Measurements from ENCODE around the gene HIVEP2. TPM values are rescaled to one million over a fixed set of nuclear protein-coding genes. Genes with fewer than 3 reads are reported as not detected.
A peak's percentile ranks its signal among the peaks of the same experiment; 100 is the strongest.

HIVEP2 gene
- total RNA-seq, 1 donor from 2014 or later, result 12.6 TPM

DNA sequence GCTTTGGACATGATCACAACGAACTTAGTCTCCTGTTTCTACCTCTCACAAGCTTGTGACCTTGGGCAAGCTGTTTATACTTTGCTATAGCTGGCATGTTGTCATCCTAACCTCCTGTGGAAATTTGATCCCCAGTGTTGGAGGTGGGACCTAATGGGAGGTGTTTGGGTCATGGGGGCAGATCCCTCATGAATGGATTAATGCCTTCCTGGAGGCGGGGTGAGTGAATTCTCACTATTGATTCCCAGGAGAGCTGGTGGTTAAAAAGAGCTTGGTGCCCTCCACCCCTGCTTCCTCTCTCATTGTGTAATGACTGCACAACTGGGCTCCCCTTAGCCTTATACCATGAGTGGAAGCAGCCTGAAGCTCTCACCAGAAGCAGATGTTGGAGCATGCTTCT lies 228.9 kb downstream of the HIVEP2 start:
- intact Hi-C loops (cut with DNase I), result no loop called here

DNA sequence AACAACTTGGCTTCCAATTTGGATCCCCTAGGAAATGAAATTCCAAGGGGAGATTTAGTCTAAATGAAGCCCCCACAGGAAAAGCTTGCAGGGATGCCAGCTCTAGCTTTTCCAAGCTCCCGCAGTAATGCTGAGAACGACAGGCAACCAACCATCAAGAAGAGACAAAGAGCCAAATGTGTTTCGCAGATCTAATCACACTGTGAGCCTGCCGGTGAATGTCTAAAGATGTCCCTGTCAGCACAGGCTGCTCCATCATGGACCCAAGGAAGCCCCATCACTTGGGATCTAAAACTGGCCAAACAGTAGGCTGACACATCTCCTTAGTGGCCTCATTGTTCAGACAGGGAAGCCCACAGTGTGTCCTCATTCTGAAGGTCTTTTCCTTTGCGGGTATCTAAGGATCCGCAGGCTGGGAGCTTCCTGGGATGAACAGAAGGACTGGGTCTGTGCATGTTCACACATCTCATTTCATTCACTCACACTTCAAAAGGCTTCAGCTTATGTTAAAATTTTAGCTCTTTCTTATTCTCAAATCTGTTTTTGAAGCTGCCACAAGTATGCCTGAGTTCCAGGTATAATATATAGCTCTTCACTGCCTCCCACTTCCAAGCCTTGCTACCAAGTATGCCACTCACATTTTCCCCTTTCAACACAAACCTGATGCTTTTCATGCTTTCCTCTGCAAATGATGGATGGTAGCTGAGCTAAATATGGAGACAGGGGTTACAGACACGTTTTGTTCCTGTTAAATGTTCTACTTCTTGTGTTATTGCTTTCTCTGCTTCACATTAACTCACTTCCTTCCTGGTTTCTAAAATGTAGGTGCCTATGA lies 229.8 kb downstream of the HIVEP2 start:
- ATAC-seq (no peak), DNase-seq (ENCODE audit: missing footprints) (no peak)
- intact Hi-C loops (cut with DNase I), result no loop called here

More for the DNA sequence above, 228.9 kb downstream of the HIVEP2 start:
- ATAC-seq (no peak), DNase-seq (ENCODE audit: missing footprints) (no peak)

DNA sequence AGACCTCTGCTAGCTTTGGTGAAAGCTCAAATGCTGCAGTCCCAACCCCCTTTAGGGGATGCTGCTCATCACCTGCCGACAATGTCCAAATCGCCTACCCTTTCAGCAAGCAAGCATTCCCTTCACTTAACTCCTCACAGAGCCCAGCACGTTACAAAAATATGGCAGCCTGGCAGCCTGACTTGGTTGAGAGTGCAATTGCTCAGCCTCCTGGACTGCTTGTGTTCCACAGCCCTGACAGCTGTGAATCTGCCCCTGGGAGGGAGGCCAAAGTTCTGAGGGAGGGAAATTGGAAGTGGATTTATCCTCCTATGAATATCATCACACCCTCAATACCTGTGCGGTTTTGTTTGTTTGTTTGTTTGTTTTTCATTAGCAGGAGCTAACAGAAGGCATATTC lies 231.0 kb downstream of the HIVEP2 start:
- ATAC-seq (no peak), DNase-seq (ENCODE audit: missing footprints) (no peak)
- intact Hi-C loops (cut with DNase I), result no loop called here

DNA sequence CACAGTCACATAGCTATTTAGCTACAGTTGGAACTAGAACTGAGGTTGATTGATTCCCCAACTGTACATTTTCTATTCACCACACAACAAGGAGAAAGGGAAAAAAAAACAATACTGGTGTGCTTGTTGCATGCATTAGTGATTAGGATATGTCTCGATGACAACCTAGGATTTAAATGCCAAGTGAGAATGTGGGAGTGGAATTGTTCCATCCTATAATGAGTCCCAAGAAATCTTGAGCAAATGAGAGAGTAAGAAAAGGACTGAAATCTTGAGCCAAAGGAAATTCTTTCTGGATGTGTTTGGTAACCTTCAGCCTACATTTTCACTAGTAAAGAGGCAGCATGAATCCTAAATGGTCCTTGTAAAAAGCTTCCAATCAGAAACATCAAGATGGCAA lies 232.7 kb downstream of the HIVEP2 start:
- DNase-seq (ENCODE audit: missing footprints) (no peak), ATAC-seq (no peak)
- intact Hi-C loops (cut with DNase I), result no loop called here

DNA sequence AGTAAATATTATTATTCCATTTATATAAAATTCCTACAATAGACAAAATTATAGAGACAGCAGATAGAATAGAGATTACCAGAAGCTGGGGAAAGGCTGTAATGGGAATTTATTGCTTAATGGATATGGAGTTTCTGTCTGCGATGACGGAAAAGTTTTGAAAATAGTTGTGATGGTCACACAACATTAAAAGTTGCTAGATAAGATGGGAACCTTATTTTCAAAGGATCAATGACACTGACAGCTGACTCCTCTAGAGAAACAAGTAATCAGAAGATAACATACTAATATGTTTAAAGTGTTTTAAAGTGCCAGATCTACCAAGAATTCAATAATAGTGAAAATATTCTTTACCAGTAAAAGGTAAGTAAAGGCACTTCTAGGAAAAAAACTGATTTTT lies 236.3 kb downstream of the HIVEP2 start:
- DNase-seq (ENCODE audit: missing footprints), result no peak
- no peak for ATAC-seq
- intact Hi-C loops (cut with DNase I), result no loop called here

DNA sequence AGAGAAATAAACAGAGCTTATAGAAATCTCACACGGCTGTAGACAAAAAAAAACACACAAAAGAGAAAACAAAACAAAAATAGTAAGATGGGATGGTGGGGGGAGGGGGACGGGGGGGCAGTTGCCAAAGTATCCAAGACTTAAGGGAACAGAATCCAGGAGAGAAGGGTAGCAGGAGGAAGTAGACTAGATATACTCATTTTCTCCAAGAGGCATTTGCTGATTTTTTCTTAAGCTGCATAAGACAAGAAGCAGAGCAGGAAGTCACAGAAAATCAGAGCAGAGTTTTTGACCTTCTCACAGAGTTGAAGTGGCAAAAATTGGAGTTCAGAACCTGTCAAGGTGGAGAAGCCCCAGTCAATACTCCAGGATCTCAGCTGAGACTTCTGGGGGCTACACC lies 237.7 kb downstream of the HIVEP2 start:
- intact Hi-C loops (cut with DNase I), result no loop called here
- no peak for DNase-seq (ENCODE audit: missing footprints)
- no peak for ATAC-seq

DNA sequence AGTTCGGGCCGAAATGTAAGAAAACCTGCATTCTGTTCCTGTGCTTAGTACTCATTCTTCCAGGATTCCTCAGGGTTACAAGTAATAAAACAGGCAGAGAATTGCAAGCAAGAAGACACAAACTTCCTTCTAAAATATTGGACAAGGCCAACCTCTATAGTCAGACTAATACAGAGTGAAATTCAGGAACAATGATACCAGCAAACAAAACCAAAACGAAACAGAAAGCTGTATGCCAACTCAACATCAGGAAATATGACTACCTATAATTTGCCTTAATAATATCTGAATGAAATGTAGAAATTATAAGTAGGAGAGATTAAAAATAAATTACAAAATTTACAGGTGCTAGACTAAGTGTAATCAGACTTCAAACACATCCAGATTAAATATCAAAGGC lies 238.8 kb downstream of the HIVEP2 start:
- no peak for ATAC-seq
- no peak for DNase-seq (ENCODE audit: missing footprints)
- intact Hi-C loops (cut with DNase I), result no loop called here

DNA sequence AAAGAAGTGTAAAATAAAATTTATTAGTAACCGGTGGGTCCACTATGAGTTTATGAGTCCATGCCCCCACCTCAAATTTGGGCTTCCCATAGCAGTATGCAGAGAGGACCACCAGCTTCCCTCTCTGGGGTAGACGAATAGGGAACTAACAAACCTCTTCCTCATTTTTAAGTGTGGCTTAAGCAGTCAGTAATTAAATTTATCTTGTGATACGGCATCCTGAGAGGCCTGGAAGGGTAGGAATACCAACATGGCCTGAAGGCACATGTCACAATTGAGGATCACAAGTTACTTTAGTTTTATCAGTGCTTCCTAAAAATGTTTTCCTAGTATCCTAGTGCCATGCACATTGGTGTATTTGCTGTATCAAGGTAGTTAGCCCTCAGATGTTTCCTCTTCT lies 239.9 kb downstream of the HIVEP2 start:
- ATAC-seq (no peak), DNase-seq (ENCODE audit: missing footprints) (no peak)
- intact Hi-C loops (cut with DNase I), result no loop called here

DNA sequence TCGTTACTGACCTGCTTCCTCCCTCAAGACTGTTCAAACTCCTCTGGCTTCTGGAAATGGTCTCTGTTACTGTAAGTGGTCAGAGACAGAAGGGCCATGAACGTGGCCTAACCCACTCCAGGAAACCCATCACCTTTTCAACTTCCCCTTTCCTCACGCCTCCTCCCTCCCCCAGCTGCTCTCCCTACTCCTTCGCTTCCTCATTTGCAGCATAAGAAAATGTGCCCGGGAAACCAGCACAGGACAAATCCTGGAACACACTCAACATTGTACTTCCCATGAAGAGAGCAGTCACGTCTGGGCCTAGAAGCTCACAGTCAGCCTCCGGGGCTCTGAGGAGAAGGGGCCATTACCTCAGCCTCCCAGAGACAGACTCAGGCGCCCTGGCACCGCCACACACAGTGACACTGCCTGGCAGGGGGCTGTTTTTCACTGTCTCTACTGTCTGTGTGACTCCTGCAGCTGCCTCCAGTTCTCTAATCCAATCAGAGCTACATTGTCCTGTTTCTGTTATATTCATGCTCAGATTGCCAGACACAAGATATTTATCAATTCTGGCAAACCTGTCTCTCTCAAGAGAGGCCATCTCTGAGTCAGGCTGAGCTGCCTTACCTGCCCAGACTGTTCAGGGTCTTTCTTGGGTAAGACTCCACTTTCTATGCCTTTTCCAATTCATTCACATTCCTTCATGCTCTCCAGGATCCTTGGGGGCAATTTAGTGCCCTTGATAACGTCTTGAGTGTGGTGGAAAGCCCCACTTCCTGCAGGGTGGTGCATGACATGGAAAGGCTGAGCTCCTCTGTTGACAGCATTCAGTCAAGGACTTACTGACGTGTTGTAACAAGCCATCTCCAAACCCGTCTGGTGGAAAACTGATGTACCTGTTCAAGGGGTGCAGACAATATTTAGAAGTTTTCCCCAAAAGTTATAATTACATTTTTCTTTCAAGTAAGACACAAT lies 242.2 kb downstream of the HIVEP2 start:
- ATAC-seq, result peak; percentile 85
- intact Hi-C loops (cut with DNase I), result no loop called here
- DNase-seq (ENCODE audit: missing footprints), result peak; percentile 74

Other genes starting within 250 kb of the HIVEP2 start
- gene AIG1, start 115.7 kb upstream of the HIVEP2 start, total RNA-seq, result 71.6 TPM